Mucosa of descending colon (tissue), 3 donors: Measurements from ENCODE around the gene NES. TPM values are rescaled to one million over a fixed set of nuclear protein-coding genes. Genes with fewer than 3 reads are reported as not detected.

Experiments used
- ATAC-seq: fragments of 200-7000 bp; cut with Tn5 transposase; one replicate; pipeline ENCODE4 v1.9.1; 2020; ENCODE audit warnings: mild to moderate bottlenecking, moderate library complexity
- DNase-seq, 3 donors: peaks; one replicate each; pipeline ENCODE4 v3.0.0-alpha.2; 2020
- H3K36me3 ChIP-seq: fragments of 200-600 bp; one replicate; pipeline ENCODE4 v1.8.0; 2021; ENCODE audit warnings: low read depth, mild to moderate bottlenecking
- H3K4me1 ChIP-seq: fragments of 200-600 bp; one replicate; pipeline ENCODE4 v1.8.0; 2021; ENCODE audit warnings: low read depth, mild to moderate bottlenecking
- H3K4me3 ChIP-seq: fragments of 200-600 bp; one replicate; pipeline ENCODE4 v1.8.0; 2021; ENCODE audit warnings: mild to moderate bottlenecking
- H3K9me3 ChIP-seq: fragments of 200-600 bp; one replicate; pipeline ENCODE4 v1.8.0; 2021; ENCODE audit warnings: mild to moderate bottlenecking
- CTCF ChIP-seq: fragments of 200-600 bp; IDR thresholded peaks from one replicate; pipeline ENCODE4 v1.8.0; 2022; ENCODE audit warnings: antibody characterized with exemption, mild to moderate bottlenecking
- intact Hi-C, 2 donors: fragments of 100-400 bp; cut with DNase I in 1 of 2; cut with micrococcal nuclease in 1 of 2; formaldehyde crosslinking; loops; one replicate each; pipeline versions ENCODE4 v1.11.0 to v1.11.1; 2022; cut with DNase I, micrococcal nuclease
- total RNA-seq, 3 donors: library from RNA; stranded (reverse); fragmentation: NEBNext Ultra II Directional in 2 of 3; extraction: Animal tissue kit (Norgen Biotek cat#: 25700) in 2 of 3; gene quantifications; one replicate each; pipeline versions ENCODE4 v1.2.1 to v1.2.4, GENCODE V29; 2021 to 2023
- donor health status: DM: no; HTN: no; CAD: no; lungs with moderate emphysema.
- donor health status: DM: no; HTN: no; CAD: no.
- donor health status: DM: no; HTN: yes; CAD: no.

Gene NES
- total RNA-seq, 3 donors from 2014 or later: 3.0 to 11.4 (median 6.4) TPM

- DNase-seq: peak in 1 of 3 donors; percentile 69
- no peaks in the 10 kb centered on the region for H3K9me3 ChIP-seq
- peak; percentile 39 for ATAC-seq
- peak; percentile 48 for TF ChIP-seq CTCF
- H3K36me3 ChIP-seq: no peaks in the 10 kb centered on the region
- no peak overlapping the region for H3K4me3 ChIP-seq
- intact Hi-C loops: loop anchor here in 1 of 2 donors (2.0 kb wide), 1 partner anchor 29 kb away; no protein-coding TSS in a partner anchor
- H3K4me1 ChIP-seq: peaks cover 22% of the 10 kb centered on the region
Observed at GRCh38 chr1:156627313-156627880, 49.8 kb downstream of the NES start.

GRCh38 chr1:156626079-156626438 lies 51.1 kb downstream of the NES start:
- no peaks in the 10 kb centered on the region for H3K36me3 ChIP-seq
- TF ChIP-seq CTCF: no peak
- intact Hi-C loops: loop anchor here in 1 of 2 donors (2.0 kb wide), 1 partner anchor 31 kb away; no protein-coding TSS in a partner anchor
- DNase-seq (no peak), ATAC-seq (no peak)
- H3K4me1 ChIP-seq: peaks cover 22% of the 10 kb centered on the region
- H3K9me3 ChIP-seq: no peaks in the 10 kb centered on the region
- no peak overlapping the region for H3K4me3 ChIP-seq

DNA sequence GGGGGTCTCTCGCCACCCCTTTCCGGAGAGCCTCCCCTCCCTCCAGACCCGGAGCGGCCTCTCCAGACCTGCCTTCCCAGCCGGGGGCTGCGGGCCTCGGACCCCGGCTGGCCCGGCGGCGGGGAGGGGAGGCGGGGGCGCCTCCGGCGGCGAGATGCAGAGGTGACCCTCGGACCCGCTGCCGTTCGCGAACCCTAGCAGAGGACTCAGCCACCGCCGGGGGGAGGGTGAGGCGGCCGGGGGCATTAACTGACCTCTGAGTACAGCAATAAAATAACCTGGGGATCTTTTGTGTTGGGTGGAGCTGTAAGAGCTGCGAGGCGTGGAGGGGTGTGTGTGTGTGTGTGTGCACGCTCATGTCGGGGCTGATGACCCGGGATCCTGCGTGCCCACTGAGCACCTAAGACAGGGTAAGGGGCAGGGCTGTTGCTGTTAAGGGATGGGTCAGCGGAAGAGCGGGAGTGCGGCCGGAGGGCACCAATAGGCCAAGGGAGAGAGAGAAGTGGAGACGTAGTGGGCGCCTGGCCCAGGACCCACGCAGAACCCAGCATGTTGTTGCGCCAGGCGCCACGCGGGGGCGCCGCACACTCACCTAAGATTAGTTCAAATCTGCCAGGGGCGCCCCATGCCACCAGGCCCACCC lies 51.6 kb downstream of the NES start:
- peak; percentile 55 for TF ChIP-seq CTCF
- peak; percentile 61 for ATAC-seq
- Histone ChIP-seq H3K4me3 (no peak overlapping the region), H3K9me3 (no peaks in the 10 kb centered on the region), H3K4me1 (peaks cover 22% of the 10 kb centered on the region), H3K36me3 (no peaks in the 10 kb centered on the region)
- peak in 2 of 3 donors; percentile 59 to 71 for DNase-seq
- intact Hi-C loops: loop anchor here in 1 of 2 donors (2.0 kb wide), 1 partner anchor 31 kb away; no protein-coding TSS in a partner anchor

- intact Hi-C loops: no loop called here
- no peak for DNase-seq
- peak; percentile 9 for ATAC-seq
Observed at GRCh38 chr1:156624814-156625435, 52.3 kb downstream of the NES start.

More at GRCh38 chr1:156624814-156625435, 52.3 kb downstream of the NES start:
- Histone ChIP-seq H3K4me3 (no peak overlapping the region), H3K4me1 (peaks cover 22% of the 10 kb centered on the region), H3K36me3 (no peaks in the 10 kb centered on the region), H3K9me3 (no peaks in the 10 kb centered on the region)
- no peak for TF ChIP-seq CTCF
